Measurements from ENCODE around the gene CWC27.

The CWC27 gene

GRCh38 chr5:65041296-65042158, 272.8 kb downstream of the CWC27 start:
- Histone ChIP-seq H3K9ac (ENCODE audit: low read length) (no peak overlapping the region), H3K4me1 (ENCODE audit: insufficient read depth, low read length) (peaks cover 18% of the 10 kb centered on the region), H3K36me3 (ENCODE audit: insufficient read depth, low read length) (no peaks in the 10 kb centered on the region), H3K27ac (ENCODE audit: low read depth, low read length) (no peak overlapping the region), H3K4me3 (ENCODE audit: low read depth in 1 of 2, low read length in 2 of 2) (no peak overlapping the region), H3K9me3 (ENCODE audit: low read length) (no peaks in the 10 kb centered on the region), H3K27me3 (ENCODE audit: control insufficient read depth in 1 of 2, insufficient read depth in 2 of 2, low read length in 2 of 2) (no peaks in the 10 kb centered on the region)

GRCh38 chr5:65043843-65044359, 275.2 kb downstream of the CWC27 start:
- H3K4me1 ChIP-seq (ENCODE audit: insufficient read depth, low read length): no peaks in the 10 kb centered on the region
- no peaks in the 10 kb centered on the region for H3K9me3 ChIP-seq (ENCODE audit: low read length)
- H3K27me3 ChIP-seq (ENCODE audit: control insufficient read depth in 1 of 2, insufficient read depth in 2 of 2, low read length in 2 of 2): no peaks in the 10 kb centered on the region
- H3K4me3 ChIP-seq (ENCODE audit: low read depth in 1 of 2, low read length in 2 of 2): no peak overlapping the region
- H3K27ac ChIP-seq (ENCODE audit: low read depth, low read length): no peak overlapping the region
- no peaks in the 10 kb centered on the region for H3K36me3 ChIP-seq (ENCODE audit: insufficient read depth, low read length)
- no peak overlapping the region for H3K9ac ChIP-seq (ENCODE audit: low read length)

- Histone ChIP-seq H3K27ac (ENCODE audit: low read depth, low read length) (no peak overlapping the region), H3K36me3 (ENCODE audit: insufficient read depth, low read length) (no peaks in the 10 kb centered on the region), H3K9ac (ENCODE audit: low read length) (no peak overlapping the region), H3K27me3 (ENCODE audit: control insufficient read depth in 1 of 2, insufficient read depth in 2 of 2, low read length in 2 of 2) (no peaks in the 10 kb centered on the region), H3K4me3 (ENCODE audit: low read depth in 1 of 2, low read length in 2 of 2) (no peak overlapping the region), H3K9me3 (ENCODE audit: low read length) (no peaks in the 10 kb centered on the region), H3K4me1 (ENCODE audit: insufficient read depth, low read length) (peaks cover 10% of the 10 kb centered on the region)
Measured at GRCh38 chr5:65047225-65047624, 278.5 kb downstream of the CWC27 start.

GRCh38 chr5:65047948-65048690, 279.4 kb downstream of the CWC27 start:
- Histone ChIP-seq H3K36me3 (ENCODE audit: insufficient read depth, low read length) (no peaks in the 10 kb centered on the region), H3K4me1 (ENCODE audit: insufficient read depth, low read length) (peaks cover 10% of the 10 kb centered on the region), H3K27ac (ENCODE audit: low read depth, low read length) (no peak overlapping the region), H3K4me3 (ENCODE audit: low read depth in 1 of 2, low read length in 2 of 2) (no peak overlapping the region), H3K9me3 (ENCODE audit: low read length) (no peaks in the 10 kb centered on the region), H3K9ac (ENCODE audit: low read length) (no peak overlapping the region), H3K27me3 (ENCODE audit: control insufficient read depth in 1 of 2, insufficient read depth in 2 of 2, low read length in 2 of 2) (no peaks in the 10 kb centered on the region)

- Histone ChIP-seq H3K36me3 (ENCODE audit: insufficient read depth, low read length) (no peaks in the 10 kb centered on the region), H3K9ac (ENCODE audit: low read length) (no peak overlapping the region), H3K27ac (ENCODE audit: low read depth, low read length) (no peak overlapping the region), H3K27me3 (ENCODE audit: control insufficient read depth in 1 of 2, insufficient read depth in 2 of 2, low read length in 2 of 2) (no peaks in the 10 kb centered on the region), H3K4me3 (ENCODE audit: low read depth in 1 of 2, low read length in 2 of 2) (no peak overlapping the region), H3K9me3 (ENCODE audit: low read length) (no peaks in the 10 kb centered on the region), H3K4me1 (ENCODE audit: insufficient read depth, low read length) (peaks cover 10% of the 10 kb centered on the region)
Measured at GRCh38 chr5:65050140-65050539, 281.4 kb downstream of the CWC27 start.

- Histone ChIP-seq H3K4me1 (ENCODE audit: insufficient read depth, low read length) (peaks cover 10% of the 10 kb centered on the region), H3K36me3 (ENCODE audit: insufficient read depth, low read length) (no peaks in the 10 kb centered on the region), H3K4me3 (ENCODE audit: low read depth in 1 of 2, low read length in 2 of 2) (no peak overlapping the region), H3K27me3 (ENCODE audit: control insufficient read depth in 1 of 2, insufficient read depth in 2 of 2, low read length in 2 of 2) (no peaks in the 10 kb centered on the region), H3K9me3 (ENCODE audit: low read length) (no peaks in the 10 kb centered on the region), H3K27ac (ENCODE audit: low read depth, low read length) (no peak overlapping the region), H3K9ac (ENCODE audit: low read length) (no peak overlapping the region)
Measured at GRCh38 chr5:65050826-65051498, 282.2 kb downstream of the CWC27 start.

GRCh38 chr5:65055938-65056337, 287.2 kb downstream of the CWC27 start:
- H3K27ac ChIP-seq (ENCODE audit: low read depth, low read length): no peak overlapping the region
- no peaks in the 10 kb centered on the region for H3K27me3 ChIP-seq (ENCODE audit: control insufficient read depth in 1 of 2, insufficient read depth in 2 of 2, low read length in 2 of 2)
- no peak overlapping the region for H3K9ac ChIP-seq (ENCODE audit: low read length)
- H3K4me1 ChIP-seq (ENCODE audit: insufficient read depth, low read length): peaks cover 2% of the 10 kb centered on the region
- no peaks in the 10 kb centered on the region for H3K9me3 ChIP-seq (ENCODE audit: low read length)
- no peaks in the 10 kb centered on the region for H3K36me3 ChIP-seq (ENCODE audit: insufficient read depth, low read length)
- no peak overlapping the region for H3K4me3 ChIP-seq (ENCODE audit: low read depth in 1 of 2, low read length in 2 of 2)

- H3K27me3 ChIP-seq (ENCODE audit: control insufficient read depth in 1 of 2, insufficient read depth in 2 of 2, low read length in 2 of 2): no peaks in the 10 kb centered on the region
- H3K27ac ChIP-seq (ENCODE audit: low read depth, low read length): no peak overlapping the region
- H3K9me3 ChIP-seq (ENCODE audit: low read length): no peaks in the 10 kb centered on the region
- no peak overlapping the region for H3K9ac ChIP-seq (ENCODE audit: low read length)
- H3K4me1 ChIP-seq (ENCODE audit: insufficient read depth, low read length): peaks cover 15% of the 10 kb centered on the region
- no peaks in the 10 kb centered on the region for H3K36me3 ChIP-seq (ENCODE audit: insufficient read depth, low read length)
- no peak overlapping the region for H3K4me3 ChIP-seq (ENCODE audit: low read depth in 1 of 2, low read length in 2 of 2)
Measured at GRCh38 chr5:65059681-65060598, 291.2 kb downstream of the CWC27 start.

- Histone ChIP-seq H3K4me1 (ENCODE audit: insufficient read depth, low read length) (peaks cover 20% of the 10 kb centered on the region), H3K27me3 (ENCODE audit: control insufficient read depth in 1 of 2, insufficient read depth in 2 of 2, low read length in 2 of 2) (no peaks in the 10 kb centered on the region), H3K36me3 (ENCODE audit: insufficient read depth, low read length) (no peaks in the 10 kb centered on the region), H3K4me3 (ENCODE audit: low read depth in 1 of 2, low read length in 2 of 2) (no peak overlapping the region), H3K27ac (ENCODE audit: low read depth, low read length) (no peak overlapping the region), H3K9ac (ENCODE audit: low read length) (no peak overlapping the region), H3K9me3 (ENCODE audit: low read length) (no peaks in the 10 kb centered on the region)
Measured at GRCh38 chr5:65061250-65061973, 292.7 kb downstream of the CWC27 start.

GRCh38 chr5:65061974-65062353, 293.2 kb downstream of the CWC27 start:
- Histone ChIP-seq H3K36me3 (ENCODE audit: insufficient read depth, low read length) (no peaks in the 10 kb centered on the region), H3K4me3 (ENCODE audit: low read depth in 1 of 2, low read length in 2 of 2) (no peak overlapping the region), H3K27me3 (ENCODE audit: control insufficient read depth in 1 of 2, insufficient read depth in 2 of 2, low read length in 2 of 2) (no peaks in the 10 kb centered on the region), H3K27ac (ENCODE audit: low read depth, low read length) (no peak overlapping the region), H3K9ac (ENCODE audit: low read length) (no peak overlapping the region), H3K9me3 (ENCODE audit: low read length) (no peaks in the 10 kb centered on the region), H3K4me1 (ENCODE audit: insufficient read depth, low read length) (peaks cover 25% of the 10 kb centered on the region)

Data from muscle layer of colon (tissue), 2 donors.